ENCODE measurements around the gene C1orf226.

GRCh38 chr1:162372159-162373071 lies 9.1 kb upstream of the C1orf226 start:
- no peak for TF ChIP-seq ZFP3 (CRISPR knock-in tag; IDR thresholded peaks at IDR 0.05)
- no peak for TF ChIP-seq OSR1 (CRISPR knock-in tag; IDR thresholded peaks at IDR 0.05)
- TF ChIP-seq, protein P1, sequence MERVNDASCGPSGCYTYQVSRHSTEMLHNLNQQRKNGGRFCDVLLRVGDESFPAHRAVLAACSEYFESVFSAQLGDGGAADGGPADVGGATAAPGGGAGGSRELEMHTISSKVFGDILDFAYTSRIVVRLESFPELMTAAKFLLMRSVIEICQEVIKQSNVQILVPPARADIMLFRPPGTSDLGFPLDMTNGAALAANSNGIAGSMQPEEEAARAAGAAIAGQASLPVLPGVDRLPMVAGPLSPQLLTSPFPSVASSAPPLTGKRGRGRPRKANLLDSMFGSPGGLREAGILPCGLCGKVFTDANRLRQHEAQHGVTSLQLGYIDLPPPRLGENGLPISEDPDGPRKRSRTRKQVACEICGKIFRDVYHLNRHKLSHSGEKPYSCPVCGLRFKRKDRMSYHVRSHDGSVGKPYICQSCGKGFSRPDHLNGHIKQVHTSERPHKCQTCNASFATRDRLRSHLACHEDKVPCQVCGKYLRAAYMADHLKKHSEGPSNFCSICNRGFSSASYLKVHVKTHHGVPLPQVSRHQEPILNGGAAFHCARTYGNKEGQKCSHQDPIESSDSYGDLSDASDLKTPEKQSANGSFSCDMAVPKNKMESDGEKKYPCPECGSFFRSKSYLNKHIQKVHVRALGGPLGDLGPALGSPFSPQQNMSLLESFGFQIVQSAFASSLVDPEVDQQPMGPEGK (CRISPR knock-in tag; IDR thresholded peaks at IDR 0.05; ENCODE audit: borderline replicate concordance): no peak
- no peak for TF ChIP-seq POU6F1 (CRISPR knock-in tag; IDR thresholded peaks at IDR 0.05; ENCODE audit: borderline replicate concordance, low read depth)
- TF ChIP-seq SNAI2 (CRISPR knock-in tag; IDR thresholded peaks at IDR 0.05): no peak
- no peak for TF ChIP-seq ISL1 (CRISPR knock-in tag; IDR thresholded peaks at IDR 0.05)
- TF ChIP-seq RARB (CRISPR knock-in tag; IDR thresholded peaks at IDR 0.05): no peak

Measured in SK-N-SH treated with all-trans-retinoic acid at 6 μM for 48 hours (cell line).